Globus pallidus (tissue), 1 donor: Measurements from ENCODE around the gene CFAP61.

Experiments
- DNase-seq: peaks from one replicate; pipeline ENCODE4 v3.0.0-alpha.2; 2015; ENCODE audit warnings: low spot score

Gene CFAP61

DNA sequence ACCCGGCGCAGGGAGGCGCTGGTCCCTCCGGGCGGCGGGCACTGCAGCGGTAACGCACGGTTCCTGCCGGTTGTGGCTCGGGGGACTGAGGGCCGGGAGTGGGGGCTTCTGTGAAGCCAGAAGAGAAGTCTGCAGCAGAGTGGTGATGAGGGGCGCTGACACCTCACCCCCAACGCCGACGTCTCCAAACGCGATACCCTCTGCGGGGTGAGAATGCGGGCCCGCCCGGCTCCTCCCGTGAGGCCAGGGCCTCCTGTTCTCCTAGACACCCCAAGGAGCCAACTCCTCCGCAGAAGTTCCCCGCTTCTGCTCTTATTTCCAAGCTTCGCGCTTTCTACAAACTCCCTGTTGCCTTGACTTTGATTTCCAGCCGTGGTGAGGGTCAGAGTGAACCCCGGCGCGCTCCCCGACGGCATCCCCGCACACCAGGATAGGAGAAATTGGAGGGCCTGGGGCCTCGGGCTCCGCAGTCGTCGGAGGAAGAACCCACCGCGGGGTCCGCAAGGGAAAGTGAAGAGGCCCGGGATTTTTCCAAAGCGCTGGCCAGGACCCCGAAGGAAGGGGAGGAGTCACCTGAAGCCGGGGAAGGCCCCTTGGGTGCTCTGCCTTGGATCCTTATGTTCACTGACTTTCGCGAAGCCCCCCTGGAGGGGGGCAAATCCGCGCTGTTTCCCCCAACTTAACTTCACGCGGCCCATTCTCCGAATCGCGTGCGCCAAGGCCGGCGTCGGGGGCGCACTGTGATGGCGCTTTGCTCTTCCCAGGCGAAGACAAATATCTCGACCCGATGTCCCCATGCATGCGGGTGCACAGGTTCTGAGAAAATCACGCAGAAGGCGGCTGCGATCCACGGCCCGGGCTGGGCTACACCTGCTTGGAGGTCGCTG lies 312.5 kb downstream of the CFAP61 start:
- no peak for DNase-seq

GRCh38 chr20:20365480-20366161 lies 313.3 kb downstream of the CFAP61 start:
- DNase-seq, result no peak

- DNase-seq, result no peak
Measured at GRCh38 chr20:20366551-20366875, 314.2 kb downstream of the CFAP61 start.

- peak; percentile 31 for DNase-seq
Measured at GRCh38 chr20:20366876-20367574, 314.7 kb downstream of the CFAP61 start.

DNA sequence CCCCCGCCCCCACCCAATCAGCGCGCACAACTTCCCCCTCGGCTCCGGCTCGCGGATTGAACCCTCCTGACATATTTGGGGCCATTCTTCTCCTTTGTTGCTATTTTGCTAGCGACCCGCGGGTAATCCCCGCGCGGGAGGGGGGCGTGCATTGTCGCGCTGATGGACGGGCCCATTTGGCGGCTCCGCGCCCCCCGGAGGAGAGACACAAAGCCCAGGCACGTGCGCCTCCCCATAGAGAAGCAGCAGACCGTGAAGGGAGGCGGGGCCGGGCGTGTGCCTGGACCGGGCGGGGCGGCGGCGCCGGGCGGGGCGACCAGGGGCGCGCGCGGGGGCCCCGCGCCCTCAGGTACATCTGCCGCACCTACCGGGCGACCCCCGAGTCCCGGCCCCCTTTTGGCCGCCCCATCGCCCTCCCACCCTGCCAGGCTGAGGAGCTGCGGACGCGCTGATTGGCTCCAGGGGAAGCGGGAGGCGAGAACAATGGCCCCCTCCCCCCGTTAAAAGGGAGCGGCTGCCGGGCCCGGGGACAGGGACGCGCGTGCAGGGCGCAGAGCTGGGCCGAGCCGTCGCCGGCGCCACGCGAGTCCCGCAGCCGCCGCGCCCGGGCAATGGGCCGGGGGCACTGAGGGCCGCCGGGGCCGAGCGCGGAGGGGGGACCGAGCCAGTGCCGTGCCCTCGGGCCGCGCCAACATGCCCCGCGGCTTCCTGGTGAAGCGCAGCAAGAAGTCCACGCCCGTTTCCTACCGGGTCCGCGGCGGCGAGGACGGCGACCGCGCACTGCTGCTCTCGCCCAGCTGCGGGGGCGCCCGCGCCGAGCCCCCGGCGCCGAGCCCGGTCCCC lies 315.5 kb downstream of the CFAP61 start, which contains the start of gene INSM1:
INSM1 (plus strand) TSS at position 530 of the 843 bp plus-strand sequence; CDS start at position 694, 164 bp downstream.
- DNase-seq, result peak; percentile 64

DNA sequence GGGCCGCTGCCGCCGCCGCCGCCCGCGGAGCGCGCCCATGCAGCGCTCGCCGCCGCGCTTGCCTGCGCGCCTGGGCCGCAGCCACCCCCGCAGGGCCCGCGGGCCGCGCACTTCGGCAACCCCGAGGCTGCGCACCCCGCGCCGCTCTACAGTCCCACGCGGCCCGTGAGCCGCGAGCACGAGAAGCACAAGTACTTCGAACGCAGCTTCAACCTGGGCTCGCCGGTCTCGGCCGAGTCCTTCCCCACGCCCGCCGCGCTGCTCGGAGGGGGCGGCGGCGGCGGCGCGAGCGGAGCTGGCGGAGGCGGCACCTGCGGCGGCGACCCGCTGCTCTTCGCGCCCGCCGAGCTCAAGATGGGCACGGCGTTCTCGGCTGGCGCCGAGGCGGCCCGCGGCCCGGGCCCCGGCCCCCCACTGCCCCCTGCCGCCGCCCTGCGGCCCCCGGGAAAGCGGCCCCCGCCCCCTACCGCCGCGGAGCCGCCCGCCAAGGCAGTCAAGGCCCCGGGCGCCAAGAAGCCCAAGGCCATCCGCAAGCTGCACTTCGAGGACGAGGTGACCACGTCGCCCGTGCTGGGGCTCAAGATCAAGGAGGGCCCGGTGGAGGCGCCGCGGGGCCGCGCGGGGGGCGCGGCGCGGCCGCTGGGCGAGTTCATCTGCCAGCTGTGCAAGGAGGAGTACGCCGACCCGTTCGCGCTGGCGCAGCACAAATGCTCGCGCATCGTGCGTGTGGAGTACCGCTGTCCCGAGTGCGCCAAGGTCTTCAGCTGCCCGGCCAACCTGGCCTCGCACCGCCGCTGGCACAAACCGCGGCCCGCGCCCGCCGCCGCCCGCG lies 316.3 kb downstream of the CFAP61 start:
- DNase-seq, result no peak

GRCh38 chr20:20369250-20370093 lies 317.1 kb downstream of the CFAP61 start:
- no peak for DNase-seq

GRCh38 chr20:20370094-20370575 lies 317.8 kb downstream of the CFAP61 start:
- DNase-seq, result no peak

DNA sequence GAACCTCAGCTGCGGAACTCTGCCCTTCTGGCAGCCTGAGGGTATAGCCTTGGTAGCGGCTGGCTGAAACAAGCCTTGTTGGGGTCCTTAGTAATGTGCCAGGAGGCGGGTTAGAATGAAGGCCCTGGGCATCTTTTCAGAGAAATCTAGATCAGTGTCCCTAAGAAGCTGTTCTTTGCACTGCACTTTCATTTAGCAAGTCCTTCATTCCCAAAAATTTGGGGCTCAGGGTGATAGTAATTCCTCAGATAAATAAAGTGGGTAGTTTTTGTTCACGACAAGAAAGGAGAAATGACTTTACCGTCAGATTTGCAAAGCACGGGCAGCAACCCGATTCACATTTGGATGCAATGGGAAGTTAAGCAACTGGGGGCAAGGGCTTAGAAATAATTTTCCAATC lies 318.8 kb downstream of the CFAP61 start:
- no peak for DNase-seq

DNA sequence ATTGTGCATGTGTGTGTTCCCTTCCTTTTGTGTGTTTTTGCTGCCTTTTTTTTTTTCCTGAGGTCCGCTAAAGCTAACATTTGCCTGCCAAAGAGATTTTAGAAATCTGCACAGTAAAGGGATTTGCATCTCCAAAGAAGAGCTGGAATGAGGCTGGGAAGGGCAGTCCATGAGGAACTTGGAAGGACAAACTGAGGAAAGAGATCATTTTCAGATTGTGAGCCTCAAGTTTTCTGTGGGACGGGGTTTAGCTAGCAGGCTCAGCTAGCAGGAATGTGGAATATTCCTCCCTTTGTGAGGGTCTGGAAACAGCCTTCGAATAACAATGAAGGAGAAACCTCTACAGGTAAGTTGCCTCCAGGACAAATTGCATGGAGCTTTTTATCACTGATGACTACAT lies 319.3 kb downstream of the CFAP61 start:
- no peak for DNase-seq

GRCh38 chr20:20373091-20373571 lies 320.8 kb downstream of the CFAP61 start:
- DNase-seq, result no peak

DNA sequence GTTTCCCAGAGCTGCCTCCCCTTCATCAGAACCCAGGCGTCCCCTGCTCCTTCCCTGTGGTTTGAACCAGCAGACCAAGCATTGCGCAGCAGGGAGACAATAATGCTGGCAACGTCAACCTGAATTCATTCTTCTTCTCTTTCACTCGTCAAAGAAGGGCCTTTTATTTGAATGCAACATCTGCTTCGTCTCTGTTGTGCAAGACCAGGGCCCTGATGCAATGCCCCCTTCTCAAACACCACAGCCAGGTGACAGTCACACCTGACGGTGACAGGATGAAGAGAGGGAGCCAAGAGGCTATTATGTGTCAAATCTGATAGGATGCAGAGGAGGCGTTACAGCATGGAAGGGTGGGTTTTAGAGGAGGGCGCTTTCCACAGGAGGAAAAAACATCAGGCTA lies 323.5 kb downstream of the CFAP61 start:
- no peak for DNase-seq

GRCh38 chr20:20386192-20386591 lies 333.9 kb downstream of the CFAP61 start:
- no peak for DNase-seq

- no peak for DNase-seq
Measured at GRCh38 chr20:20390393-20390792, 338.1 kb downstream of the CFAP61 start.

DNA sequence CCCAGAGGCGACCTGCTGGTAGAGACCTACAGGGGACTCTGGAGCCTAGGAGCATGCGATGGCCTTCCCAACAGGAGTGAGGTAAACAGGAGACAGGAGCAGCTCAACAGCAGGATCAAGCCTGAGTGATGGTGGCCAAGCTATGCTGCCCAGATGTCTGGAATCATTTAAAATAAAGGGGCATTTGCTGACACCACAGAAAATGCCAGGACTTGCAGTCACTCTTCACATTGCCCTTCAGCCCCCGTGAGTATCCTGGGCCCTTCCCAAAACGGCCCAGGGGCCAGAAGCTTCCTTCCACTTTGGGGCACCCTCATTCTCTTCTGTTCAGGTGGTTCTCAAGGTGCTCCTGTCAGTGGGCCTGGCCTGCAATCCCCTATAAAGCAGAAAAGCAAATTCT lies 338.8 kb downstream of the CFAP61 start:
- no peak for DNase-seq

DNA sequence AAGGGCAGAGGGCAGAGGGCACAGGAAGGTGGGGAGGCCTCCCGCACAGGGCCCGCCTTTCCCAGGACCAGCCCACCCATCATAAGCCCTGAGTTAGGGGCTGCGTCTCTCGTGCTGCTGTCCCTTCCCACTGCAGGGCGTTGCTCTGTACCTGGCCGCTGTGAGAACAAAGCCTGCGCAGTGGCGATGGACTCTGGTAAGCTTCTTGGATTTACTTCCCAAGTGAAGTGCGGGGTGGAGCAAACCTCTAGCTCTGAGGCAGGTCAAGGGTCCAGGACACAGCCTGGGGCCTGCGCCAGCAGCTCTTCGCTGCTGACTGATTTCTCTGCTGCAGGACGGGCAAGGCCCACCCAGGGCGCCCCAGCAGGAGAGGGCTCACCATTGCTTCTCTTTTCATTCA lies 339.4 kb downstream of the CFAP61 start:
- DNase-seq, result no peak

GRCh38 chr20:20393207-20394120 lies 341.1 kb downstream of the CFAP61 start:
- no peak for DNase-seq

DNA sequence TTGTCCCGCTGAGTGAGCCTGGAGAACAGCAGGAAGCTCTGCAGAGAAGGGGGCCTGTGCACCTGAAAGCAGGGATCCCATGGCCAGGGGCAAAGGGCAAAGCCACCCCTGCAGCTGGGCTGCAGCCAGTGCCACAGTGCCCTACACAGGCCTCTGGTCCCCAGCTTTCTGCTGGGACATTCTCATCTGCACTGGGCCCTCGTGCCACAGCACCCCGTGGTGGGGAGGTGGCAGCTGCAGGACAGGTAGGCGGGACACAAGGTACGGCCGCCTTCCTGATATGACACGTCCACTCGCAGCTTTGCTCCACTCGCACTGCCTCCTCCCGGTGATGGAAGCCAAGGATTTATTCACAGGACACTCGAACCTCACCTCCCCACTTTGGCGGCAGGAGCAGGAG lies 342.8 kb downstream of the CFAP61 start:
- no peak for DNase-seq
